T-helper 2 cell (primary cell): ENCODE data around the gene CCNL2.
A peak's percentile ranks its signal among the peaks of the same experiment; 100 is the strongest.

ENCODE experiments used
- DNase-seq, 5 experiments: peaks; one replicate each; pipeline versions ENCODE4 v3.0.0 to v3.0.0-alpha.2; 2012 to 2022

The CCNL2 gene

DNA sequence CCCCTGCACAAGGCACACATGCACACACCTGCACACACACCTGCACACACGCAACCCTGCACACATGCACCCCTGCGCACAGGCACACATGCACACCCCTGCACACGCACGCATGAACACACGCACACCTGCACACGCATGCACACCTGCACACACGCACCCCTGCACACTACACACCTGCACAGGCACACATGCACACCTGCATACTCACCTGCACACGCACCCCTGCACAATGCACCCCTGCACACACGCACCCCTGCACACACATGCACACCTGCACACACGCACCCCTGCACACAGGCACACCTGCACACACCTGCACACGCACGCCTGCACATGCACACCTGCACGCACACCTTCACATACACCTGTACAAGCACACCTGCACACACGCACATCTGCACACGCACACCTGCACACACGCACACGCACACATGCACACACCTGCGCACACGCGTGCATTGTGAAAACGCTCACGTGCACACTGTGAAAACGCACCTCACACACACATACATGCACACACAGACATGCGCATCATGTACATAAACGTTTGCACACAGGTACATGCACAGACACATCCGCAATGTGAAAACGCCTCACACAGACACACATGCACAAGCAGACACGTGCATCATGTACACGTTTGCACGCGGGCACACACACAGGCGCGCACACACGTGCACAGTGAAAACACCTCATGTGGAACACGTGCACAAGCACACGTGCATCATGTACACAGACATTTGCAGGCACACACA is 58.2 kb downstream of the CCNL2 start:
- no peak for DNase-seq

DNA sequence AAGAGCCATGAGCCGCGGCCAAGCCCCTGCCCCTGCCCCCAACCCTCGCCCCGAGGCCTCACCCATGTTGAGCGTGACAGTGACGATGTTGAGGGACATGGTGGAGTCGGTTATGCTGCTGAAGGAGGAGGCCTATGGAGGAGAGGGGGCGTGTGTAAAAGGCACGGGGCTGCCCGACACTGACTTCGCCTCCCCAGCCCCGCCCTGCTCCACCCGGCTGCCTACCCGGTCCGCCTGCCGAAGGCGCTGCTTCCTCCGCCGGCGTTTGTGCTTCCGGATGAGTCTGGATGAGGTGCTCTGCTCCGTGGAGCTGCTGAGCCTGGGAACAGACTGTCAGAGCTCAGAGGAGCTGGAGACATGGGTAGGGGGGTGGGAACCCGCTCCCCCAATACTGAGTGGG is 59.0 kb downstream of the CCNL2 start:
- no peak for DNase-seq

- DNase-seq: no peak
Measured at GRCh38 chr1:1338278-1338677, 60.9 kb downstream of the CCNL2 start.

GRCh38 chr1:1337793-1338147 is 61.4 kb downstream of the CCNL2 start:
- DNase-seq: peak in 1 of 5 experiments; percentile 29

DNA sequence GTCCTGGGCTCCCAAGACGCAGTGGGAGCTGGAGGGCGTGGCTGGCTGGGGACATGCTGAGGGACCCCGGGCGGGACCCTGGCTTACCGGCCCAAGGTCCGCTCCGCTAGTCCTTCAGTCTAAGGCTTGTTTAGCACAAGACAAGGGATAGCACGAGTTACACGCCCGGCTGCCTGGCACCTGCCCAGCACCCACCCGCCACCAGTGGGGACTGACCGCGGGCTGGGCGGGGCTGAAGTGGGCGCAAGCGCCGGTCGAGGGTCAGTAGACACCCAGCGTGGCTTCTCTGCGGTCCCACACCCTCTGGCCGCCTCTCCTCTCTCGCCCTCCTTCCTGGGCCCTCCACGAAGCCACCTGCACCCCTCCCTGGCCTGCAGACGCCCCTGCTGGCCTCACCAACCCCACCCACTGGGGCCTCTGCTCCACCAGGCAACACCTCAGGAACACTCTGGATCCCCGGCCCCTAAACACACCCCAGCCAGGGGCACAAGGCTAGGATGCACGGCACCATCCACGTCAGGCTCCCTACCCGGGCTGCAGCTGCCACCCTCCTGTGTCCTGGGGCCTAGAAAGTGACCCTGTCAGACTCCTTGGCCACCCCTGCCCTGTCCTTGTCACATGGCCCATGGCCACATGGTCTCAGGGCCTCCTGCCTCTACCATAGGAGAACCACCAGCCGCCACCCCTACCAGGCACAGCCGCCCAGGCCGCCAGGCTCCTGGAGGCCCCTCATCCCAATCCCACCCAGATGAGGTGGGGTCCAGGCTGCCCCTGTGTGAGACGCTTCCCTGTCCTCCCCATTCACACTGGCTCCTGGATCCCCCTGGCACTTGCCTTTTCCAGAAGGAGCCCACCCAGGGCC is 62.0 kb downstream of the CCNL2 start:
- DNase-seq: no peak

- no peak for DNase-seq
Measured at GRCh38 chr1:1336446-1336845, 62.7 kb downstream of the CCNL2 start.

- DNase-seq: no peak
Measured at GRCh38 chr1:1335792-1336248, 63.3 kb downstream of the CCNL2 start.
